NCI-H187 (cell line): ENCODE data around the gene LEP.

Experiments
- DNase-seq, 2 experiments: peaks; one replicate each; lab custom pipeline; 2025; lab: John Stamatoyannopoulos, UW

LEP gene

DNA sequence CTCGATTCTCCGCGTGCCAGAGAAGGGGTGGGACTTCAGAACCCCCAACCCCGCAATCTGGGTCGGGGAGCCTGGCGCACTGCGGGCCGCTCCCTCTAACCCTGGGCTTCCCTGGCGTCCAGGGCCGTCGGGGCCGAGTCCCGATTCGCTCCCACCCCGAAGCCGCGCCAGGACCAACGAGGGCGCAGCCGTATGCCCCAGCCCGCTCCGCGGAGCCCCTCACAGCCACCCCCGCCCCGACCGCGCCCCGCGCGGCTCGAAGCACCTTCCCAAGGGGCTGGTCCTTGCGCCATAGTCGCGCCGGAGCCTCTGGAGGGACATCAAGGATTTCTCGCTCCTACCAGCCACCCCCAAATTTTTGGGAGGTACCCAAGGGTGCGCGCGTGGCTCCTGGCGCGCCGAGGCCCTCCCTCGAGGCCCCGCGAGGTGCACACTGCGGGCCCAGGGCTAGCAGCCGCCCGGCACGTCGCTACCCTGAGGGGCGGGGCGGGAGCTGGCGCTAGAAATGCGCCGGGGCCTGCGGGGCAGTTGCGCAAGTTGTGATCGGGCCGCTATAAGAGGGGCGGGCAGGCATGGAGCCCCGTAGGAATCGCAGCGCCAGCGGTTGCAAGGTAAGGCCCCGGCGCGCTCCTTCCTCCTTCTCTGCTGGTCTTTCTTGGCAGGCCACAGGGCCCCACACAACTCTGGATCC lies at the start of gene LEP:
Gene LEP, plus strand, starts transcription at position 583 of the 691 bp plus-strand sequence. CDS start 10,741 bp downstream, outside the sequence.
- no peak for DNase-seq

DNA sequence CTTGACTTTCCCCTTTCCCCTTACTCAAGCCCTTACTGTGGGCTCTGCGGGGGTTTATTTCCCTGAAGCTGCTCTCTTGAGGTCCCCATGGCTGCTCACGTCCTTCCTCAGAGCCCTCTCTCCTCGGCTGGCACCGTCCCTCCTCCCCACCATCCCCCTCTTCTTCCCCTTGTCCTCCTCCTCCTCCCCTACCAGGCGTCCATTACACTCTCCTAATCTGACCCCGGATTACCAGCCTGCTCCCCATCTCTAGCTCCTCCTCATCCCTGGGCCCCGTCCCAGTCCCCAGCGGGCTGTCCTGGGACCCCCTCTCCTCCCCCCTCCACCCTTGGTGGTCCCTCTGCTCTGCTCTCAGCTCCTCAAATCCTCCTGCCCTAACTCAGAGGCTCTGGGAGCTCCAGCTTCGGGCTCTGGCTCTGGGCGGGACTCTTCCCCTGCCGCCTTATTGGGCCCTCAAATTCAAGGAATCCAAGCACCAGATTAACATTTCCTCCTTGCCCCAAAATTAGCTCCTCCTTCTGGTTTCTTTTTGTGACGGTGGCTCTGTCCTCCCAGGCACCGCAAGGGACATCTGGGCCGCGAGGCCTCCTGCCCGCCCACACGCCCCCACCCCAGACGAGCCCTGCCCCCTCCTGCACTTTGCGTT lies 48.5 kb upstream of the LEP start:
- DNase-seq = no peak

DNA sequence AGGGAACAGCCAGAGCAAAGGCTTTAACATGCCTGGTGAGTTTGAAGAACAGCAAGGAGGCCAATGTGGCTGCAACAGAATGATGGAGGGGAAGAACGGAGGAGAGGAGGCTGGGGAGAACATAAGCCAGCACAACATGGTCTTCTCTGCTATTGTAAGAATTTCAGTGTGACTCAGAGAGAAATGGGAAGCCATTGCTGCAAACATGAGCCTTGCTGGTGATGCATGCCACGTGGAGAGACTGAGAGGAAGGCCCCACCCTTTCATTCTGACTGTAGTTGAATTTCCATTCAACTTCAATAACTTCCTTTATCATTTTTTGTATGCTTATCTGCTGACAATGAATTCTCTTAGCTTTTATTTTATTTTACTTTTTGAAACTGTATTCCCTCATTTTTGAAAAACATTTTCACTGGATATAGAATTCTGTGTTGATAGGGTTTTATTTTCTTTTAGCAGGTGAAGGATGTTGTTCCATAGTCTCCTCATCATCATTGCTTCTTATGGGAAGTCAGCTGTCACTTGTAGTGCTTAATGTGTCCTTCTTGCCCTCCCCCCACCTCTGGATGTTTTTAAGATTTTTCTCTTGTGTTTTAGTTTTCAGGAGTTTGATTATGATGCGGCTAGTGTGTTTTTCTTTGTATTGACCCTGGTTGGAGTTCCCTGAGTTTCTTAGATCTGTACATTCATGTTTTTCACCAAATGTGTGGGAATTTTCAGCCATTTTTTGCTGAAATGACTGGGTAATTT lies 46.4 kb upstream of the LEP start:
- DNase-seq = no peak

DNA sequence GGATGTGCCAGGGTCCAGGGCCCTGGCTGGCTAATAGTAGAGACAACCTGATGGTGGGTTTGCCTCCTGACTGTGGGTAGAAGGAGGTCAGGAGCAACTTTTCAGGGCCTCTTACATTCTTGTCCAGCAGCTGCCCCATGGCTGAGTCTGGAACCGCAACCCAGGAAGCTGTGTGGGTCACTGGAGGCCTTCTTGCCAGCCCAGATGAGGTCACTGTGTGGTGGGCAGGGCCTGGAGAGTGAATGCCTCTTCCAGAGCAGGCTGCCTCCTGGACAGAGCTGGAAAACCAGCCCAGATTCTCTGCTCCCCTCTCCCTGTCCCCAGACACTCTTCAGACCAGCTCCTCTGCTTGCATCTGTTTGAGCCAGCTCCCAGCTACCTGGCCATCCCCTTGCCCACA lies 43.5 kb upstream of the LEP start:
- DNase-seq = no peak

DNA sequence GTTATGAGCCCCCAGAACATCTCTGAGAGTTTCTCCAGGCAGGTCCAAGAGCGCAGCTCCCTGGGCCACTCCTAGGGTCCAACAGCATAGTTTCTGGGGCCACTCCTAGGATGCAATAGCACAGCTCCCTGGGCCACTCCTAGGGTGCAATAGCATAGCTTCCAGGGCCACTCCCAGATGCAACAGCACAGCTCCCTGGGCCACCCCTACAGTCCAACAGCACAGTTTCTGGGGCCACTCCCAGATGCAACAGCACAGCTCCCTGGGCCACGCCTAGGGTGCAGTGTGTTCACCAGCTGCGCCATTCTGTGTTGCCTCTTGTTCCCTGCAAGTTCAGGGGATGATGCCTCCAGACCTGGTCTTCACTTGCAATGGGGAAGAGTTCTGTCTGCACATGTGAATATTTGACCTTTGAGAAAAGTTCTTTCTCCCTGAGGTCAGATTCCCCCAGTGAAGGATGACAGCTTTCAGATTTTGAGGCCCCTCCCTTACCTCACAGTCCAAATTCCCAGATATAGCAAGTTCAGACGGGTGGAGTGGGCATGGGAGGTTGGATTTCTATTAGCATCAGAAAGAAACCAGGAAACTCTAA lies 43.0 kb upstream of the LEP start:
- DNase-seq = no peak

DNA sequence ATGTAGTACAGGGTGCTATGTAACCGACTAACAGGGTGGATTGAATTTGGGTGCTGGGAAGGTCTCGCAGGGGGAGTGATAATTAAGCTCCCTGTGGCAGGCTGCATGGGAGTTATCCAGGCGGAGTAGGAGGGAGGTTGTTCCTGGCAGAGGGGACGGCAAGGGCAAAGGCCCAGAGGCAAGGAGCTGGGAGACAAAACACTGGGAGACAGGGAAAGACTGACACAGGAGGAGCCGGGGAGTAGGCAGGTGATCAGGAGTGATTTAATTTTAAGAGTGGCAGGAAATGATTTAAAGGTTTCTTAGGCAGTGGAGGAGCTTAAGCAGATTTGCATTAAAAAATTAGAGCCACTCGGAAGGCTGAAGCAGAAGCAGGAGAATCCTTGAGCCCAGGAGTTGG lies 40.7 kb upstream of the LEP start:
- DNase-seq = no peak

DNA sequence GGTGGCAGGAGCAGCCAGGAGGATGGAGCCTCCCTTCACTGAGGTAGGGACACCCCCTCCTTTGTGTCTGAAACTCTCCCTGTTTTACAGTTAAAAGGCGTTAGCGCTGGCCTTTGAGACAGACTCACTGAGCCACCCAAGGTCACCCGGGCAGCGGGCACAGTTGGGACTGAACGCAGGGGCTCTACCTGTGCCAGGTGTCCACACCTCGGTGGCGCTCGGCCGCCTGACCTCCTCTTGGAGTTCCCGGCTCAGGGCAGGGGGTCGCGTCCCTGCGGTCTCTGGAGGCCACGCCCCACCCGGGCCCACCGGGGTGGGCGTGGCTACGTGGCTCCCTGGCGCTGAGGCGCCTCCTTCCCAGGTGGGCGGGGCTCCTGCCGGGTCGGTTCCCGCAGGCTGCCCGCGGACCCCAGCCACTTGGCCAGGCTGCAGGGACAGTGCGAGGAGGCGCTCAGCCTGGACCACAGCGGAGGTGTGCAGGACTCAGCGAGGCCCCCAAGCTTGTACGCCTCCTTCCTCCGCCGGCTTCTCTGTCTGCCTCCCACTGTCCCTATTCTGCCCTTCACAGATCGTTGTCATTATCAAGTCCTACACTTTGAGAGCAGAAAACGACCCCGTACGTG lies 39.9 kb upstream of the LEP start:
- DNase-seq = no peak

DNA sequence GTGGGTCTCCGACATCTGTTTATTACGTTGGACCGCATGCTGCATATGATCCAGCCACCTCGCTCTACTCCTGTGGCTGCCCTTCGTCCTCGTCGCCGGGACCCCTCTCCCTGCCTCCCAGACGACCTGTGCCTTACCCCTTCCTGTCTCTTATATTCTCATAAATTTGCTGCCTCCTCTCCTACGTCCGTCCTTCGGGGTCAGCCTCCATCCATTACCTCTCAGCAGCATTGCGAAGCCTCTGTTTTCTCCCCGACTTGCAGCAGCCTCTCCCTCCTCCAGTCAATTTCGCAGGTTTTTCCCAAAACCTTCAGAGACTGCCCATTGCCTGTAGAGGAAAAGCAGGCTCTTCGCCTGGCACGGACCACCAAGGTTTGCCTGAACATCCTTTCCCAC lies 39.4 kb upstream of the LEP start:
- no peak for DNase-seq

DNA sequence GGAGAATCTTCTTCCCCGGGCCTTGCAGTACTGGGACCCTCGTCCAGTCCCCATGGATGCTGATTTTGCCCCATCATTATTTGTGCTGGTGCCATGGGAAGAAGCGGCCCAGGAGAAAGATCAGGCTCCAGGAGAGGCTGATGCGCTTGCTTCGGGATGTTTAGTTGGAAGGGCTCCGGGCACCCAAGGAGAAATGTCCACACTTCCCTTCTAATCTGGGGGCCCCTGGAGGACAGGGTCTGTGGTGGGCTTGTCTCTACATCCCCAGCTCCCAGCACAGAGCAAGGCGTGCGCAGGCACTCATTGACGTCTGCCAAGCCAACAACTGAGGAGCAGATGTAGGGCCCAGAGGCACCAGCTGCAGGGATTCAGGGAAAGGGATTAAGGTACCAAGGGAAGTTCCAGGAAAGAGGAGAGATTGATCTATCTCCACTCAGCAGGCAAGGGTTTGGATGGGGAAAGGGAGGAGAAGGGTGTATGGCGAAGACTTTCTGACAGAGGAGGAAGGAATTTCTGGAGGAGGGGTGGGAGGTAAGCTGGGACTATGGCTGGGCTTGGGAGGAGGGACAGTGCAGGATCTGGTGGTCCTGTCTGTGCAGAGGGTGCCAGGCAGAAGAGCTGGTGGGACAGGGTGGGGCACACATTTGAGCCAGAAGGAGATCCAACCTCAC lies 38.7 kb upstream of the LEP start:
- DNase-seq = no peak

DNA sequence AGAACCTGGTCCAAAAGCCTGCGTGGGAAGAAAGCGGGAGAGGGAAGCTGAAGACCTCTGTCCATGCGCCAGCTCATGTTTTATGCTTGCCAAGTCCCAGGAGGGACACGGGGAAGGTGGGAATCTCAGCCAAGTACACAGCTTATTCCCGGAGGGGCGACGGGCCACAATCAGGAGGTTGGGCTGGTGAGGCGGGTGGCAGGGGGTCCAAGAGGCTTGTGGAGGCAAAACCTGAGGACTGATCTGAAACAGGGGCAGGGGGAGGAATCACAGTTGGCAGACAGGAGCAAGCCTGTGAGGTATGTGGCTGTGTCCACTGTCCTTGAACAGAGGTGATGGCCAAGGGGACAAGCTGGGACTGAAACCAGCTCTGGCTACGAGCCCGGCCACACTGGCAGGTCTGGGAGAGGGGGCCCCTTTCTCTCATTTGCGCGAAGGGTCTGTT lies 38.0 kb upstream of the LEP start:
- DNase-seq = no peak

DNA sequence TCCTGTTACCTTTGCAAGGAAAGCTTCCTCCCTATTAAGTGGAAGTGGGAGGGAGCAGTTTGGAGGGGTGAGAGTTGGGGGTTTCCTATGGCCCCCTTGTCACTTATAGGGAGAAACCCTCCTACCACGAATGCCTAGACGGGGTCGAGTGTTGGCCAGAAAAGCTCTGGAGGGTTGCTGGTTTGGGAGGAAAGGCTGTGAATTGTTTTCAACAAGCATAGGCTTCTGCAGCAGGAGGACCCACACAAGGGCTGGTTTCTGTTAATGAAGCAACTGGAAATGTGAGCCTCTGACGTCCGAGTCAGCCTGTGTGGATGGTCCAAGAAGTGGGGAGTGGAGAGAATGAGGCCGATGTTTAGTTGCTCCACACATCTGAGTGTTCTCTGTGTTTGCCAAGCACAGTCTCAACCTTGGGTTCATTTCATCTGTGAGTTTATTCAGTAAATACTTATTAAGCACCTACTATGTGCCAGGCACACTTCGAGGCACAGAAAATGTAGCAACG lies 37.3 kb upstream of the LEP start:
- no peak for DNase-seq

DNA sequence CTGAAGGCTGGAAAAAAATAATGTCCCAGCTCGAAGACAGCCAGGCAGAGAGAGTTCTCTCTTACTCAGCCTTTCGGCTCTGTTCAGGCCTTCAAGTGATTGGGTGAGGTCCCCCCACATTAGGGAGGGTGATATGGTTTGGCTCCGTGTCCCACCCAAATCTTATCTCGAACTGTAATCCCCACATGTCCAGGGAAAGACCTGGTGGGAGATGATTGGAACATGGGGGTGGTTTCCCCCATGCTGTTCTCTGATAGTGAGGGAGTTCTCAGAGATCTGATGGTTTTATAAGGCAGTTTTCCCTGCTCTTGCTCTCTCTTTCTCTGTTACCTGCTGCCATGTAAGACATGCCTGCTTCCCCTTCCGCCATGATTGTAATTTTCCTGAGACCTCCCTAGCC lies 36.6 kb upstream of the LEP start:
- DNase-seq = no peak

DNA sequence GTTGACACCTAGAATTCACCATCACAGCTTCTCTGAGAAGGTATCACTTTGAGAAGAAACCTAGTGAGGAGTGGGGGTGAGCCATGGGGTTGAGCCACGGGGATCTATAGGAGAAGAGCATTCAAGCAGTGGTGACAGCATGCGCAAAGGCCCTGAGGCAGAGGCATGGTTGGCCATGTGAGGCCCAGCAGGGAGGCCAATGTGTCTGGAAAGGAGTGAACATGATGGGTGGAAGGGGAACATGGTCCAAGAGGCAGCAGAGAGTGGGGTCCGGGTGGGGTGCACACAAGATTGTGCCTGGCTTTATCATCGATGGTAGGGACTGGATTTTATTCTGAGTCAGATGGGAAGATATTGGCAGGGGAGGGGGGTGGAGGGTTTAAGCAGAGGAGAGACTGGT lies 36.0 kb upstream of the LEP start:
- no peak for DNase-seq

DNA sequence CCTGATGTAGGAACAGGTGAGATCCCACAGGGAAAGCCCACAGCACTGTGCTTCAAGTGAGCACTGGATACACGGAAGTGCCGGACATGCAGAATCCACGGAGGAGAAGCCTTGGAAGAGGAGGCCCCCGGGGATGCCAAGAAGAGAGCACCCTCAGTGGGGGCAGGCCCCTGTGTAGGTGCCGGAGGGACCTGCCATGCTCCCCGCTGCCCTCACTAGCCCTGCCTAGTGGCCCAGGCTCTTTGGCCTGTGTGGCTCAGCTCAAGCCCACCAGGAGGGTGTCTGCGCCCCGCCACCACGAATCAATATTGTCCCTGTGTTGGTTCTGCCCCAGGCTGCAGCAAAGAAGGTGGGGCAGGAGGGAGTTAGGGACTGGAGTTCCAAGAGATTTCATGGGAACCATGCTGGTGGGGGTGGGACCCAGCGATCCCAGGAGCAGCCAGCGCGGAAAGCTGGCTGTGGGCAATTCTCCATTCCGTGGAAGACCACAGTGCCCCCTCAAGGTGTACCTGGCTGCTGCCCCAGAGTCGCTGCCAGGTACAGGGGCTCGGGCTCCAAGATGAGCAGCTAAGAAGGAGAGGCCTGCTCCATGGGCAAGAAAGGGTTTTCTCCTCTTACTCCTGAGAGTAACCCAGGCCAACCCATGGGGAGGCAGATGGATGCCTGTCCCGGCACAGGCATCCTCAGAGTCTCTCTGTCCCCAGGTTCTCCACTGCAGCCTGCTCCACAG lies 34.9 kb upstream of the LEP start:
- no peak for DNase-seq

DNA sequence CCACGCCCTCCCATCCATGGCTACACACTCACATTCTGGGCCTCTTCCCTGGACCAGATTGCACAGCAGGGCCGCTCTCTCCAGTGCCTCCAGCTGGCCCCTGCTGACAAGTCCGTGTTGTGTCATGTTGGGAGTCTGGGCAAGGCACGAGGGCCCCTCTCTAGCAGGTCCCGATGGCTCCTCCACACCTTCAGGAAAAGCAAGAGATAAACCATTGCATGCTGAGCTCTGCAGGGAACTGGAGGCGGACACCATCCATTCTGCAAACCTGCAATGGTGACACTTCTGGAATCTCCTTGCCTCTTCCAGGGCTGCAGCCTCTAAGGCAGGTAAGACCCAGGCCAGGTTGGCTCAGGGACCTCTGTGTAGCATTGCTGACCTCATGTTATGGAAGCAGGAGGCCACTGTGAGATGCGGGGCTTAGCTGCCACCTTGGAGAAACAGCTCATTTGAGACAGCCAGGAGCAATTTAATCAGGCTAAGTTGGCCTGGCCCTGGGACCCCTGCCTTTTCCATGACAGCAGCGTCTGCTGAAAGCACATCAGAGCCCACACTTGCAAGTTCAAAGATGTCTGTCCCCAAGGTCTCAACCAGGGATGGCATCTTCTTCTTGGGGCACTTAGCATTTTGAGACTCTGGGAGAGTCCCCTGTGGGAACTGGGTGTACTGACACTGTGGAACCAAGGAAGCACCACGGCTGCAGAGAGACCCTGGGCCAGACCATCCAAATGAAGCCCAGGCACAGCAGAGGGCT lies 34.2 kb upstream of the LEP start:
- no peak for DNase-seq

DNA sequence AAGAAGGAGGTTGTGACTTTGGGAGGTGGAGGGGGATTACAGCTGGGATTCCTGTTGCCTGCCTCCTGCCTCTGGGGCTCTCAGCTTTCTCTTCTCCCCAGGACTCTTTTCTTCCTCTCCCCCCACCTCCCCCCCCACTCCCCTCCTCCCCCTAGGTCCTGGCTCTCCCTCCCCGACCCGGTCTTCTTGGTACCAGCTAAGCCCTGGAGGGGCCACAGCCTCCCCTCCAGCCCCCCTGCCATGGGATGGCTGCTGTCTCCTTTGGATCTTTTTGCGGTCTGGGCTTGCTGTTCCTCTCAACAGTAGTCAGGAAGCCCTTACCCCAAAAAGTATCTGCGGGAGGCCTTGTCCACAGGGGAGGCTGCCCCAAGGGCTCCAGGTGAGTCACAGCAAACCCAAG lies 33.5 kb upstream of the LEP start:
- DNase-seq = no peak

DNA sequence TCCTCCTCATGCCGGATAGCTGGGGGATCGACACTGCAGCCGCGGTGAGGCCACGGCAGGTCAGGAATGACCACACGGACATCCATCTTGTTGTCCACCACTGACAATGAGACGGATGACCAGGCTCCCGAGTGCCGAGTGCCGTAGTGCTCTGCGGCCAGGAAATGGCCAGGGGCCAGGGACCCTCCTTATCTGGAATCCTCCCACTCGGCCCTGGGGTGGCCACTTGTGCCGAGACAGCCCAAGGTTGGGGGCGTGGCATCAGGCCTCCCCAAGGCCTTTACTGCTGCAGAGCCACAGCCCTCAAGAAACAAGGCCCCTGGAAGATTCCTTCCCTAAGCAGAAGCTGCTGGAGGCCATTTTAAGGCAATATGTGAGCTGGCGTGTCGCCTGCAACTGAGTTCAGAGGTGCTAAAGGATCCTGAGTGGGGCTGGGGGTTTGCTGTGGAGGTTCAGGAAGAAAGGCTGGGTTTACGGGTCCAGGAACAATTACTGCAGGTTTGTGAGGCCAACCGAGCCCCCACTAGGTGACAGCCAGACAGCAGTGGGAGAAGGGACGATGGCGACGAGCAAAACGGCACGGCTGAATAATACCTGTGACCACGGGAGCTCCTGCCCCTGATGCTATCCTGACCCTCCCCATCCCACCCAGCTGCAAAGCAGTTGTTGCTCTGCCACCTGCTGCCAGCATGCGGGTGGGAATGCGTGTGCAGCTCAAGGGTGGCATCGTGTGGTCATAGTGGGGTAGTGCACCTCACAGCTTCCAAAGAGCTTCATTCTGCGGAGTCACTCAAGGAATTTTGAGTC lies 31.6 kb upstream of the LEP start:
- peak; percentile 40 to 55 for DNase-seq

DNA sequence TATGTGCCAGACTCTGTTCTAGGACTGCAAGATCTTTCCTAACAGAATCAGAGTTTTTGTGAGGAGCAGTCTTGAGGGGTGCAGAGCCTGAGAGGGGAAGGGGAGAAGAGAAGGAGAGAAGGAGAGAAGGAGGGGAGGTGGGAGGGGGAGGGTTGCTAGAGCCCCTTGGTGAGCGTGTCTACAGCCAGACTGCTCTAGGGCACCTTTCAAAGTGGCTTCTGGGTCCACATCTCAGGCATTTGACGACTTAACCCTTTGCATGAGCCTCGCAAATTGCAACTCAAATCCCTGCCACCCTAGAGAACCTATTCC lies 31.1 kb upstream of the LEP start:
- DNase-seq = no peak
